Gastroesophageal sphincter (tissue), 4 donors: ENCODE measurements around the gene TMEM131. TPM values are rescaled to one million over a fixed set of nuclear protein-coding genes. Genes with fewer than 3 reads are reported as not detected.
"Not testable (repeated sequence)": the region's sequence is repeated elsewhere in the genome, so short reads cannot be mapped to it uniquely, and the experiment has no call there.

ENCODE experiments used
- ATAC-seq: fragments of 150-250 bp; one replicate; pipeline ENCODE4 v1.9.1; 2016; ENCODE audit warnings: mild to moderate bottlenecking, moderate library complexity
- H3K27ac ChIP-seq, 4 donors: fragments of 200-600 bp; sonication (generic) in 3 of 4; 1 replicate in 3 of 4; 2 replicates in 1 of 4; pipeline ENCODE4 v1.5.1; 2016 to 2019
- H3K27me3 ChIP-seq: fragments of 200-600 bp; sonication (generic); one replicate; pipeline ENCODE4 v1.5.1; 2019
- H3K36me3 ChIP-seq, 2 donors: fragments of 200-600 bp; sonication (generic); one replicate each; pipeline ENCODE4 v1.5.1; 2019; ENCODE audit warnings: control low read depth in 1 of 2
- H3K4me1 ChIP-seq, 3 donors: fragments of 200-600 bp; sonication (generic); 1 replicate in 2 of 3; 2 replicates in 1 of 3; pipeline ENCODE4 v1.5.1; 2016 to 2019; ENCODE audit warnings: control low read depth in 2 of 3
- H3K4me3 ChIP-seq, 2 donors: fragments of 200-600 bp; sonication (generic); one replicate each; pipeline ENCODE4 v1.5.1; 2019; ENCODE audit warnings: mild to moderate bottlenecking in 1 of 2, moderate library complexity in 1 of 2
- H3K9me3 ChIP-seq, 3 donors: fragments of 200-600 bp; sonication (generic); one replicate each; pipeline ENCODE4 v1.5.1; 2017 to 2019; ENCODE audit warnings: control low read depth in 2 of 3
- CTCF ChIP-seq, 4 experiments: fragments of 200-600 bp in 2 of 4; fragments of 450-650 bp in 2 of 4; sonication (generic) in 1 of 4; IDR thresholded peaks; one replicate each; pipeline ENCODE4 v1.5.1; 2017 to 2019; ENCODE audit warnings: antibody characterized with exemption in 4 of 4, mild to moderate bottlenecking in 2 of 4, moderate library complexity in 2 of 4
- EP300 ChIP-seq: sonication (generic); formaldehyde crosslinking; IDR thresholded peaks from one replicate; pipeline ENCODE4 v1.6.1; 2017; ENCODE audit warnings: antibody characterized with exemption, mild to moderate bottlenecking
- POLR2A ChIP-seq, 2 donors: fragments of 450-650 bp; IDR thresholded peaks; one replicate each; pipeline ENCODE4 v1.6.1; 2017; ENCODE audit warnings: antibody characterized with exemption in 2 of 2, mild to moderate bottlenecking in 2 of 2, moderate library complexity in 1 of 2
- POLR2AphosphoS5 ChIP-seq: sonication (generic); formaldehyde crosslinking; IDR thresholded peaks from one replicate; pipeline ENCODE4 v1.6.1; 2017; ENCODE audit warnings: antibody characterized with exemption
- WGBS, 2 donors: methylation state at CpG; one replicate each; pipeline ENCODE4 v1.1.5; 2018; ENCODE audit warnings: low coverage in 1 of 2; 5-methylcytosine and 5-hydroxymethylcytosine counted together
- total RNA-seq, 4 donors: library from RNA; depleted of rRNA; stranded (reverse); fragments of >200 nt; gene quantifications; one replicate each; pipeline ENCODE4 v1.1.0, GENCODE V29; 2016

The TMEM131 gene
- total RNA-seq, 4 donors from 2014 or later, result 32.0 to 46.4 (median 33.9) TPM

DNA sequence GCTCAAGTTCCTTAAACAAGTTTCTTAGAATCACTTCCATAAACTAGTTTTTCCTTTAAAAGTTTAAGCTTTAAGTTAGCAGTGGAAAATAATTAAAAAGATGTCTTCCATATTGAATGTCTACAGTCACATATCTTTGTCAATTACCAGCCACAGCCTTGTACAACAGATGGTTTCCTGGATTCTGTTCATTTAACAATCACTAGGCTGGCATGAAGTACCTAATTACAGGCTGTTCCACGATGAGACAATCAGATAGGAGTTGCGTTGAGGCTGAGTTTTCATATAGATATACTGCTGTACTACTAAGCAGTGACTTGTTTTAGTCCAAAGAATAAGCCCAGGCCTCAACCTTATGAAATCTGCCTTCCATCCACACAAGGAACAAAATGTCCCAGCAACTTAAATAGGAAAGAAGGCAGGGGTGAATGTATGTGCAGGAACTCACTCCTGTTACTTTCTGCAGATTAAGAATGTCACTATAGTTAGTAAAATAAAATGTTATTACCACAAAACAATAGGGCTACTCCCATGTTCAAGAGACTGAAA, 151.4 kb downstream of the TMEM131 start:
- no peaks in the 10 kb centered on the region for H3K9me3 ChIP-seq
- peaks cover 0 to 38% of the 10 kb centered on the region in 2 donors for H3K36me3 ChIP-seq
- no peaks in the 10 kb centered on the region for H3K4me1 ChIP-seq
- ATAC-seq, result no peak
- no peak overlapping the region for H3K4me3 ChIP-seq
- H3K27me3 ChIP-seq, result no peaks in the 10 kb centered on the region
- no peak overlapping the region for H3K27ac ChIP-seq
- TF ChIP-seq EP300, result no peak
- TF ChIP-seq CTCF (IDR thresholded peaks at IDR 0.05), result no peak
- TF ChIP-seq POLR2A (IDR thresholded peaks at IDR 0.05), result no peak
- TF ChIP-seq POLR2AphosphoS5, result no peak
- 64 to 79% methylated on average over 2 of the region's 2 CpGs for WGBS, 2 donors

DNA sequence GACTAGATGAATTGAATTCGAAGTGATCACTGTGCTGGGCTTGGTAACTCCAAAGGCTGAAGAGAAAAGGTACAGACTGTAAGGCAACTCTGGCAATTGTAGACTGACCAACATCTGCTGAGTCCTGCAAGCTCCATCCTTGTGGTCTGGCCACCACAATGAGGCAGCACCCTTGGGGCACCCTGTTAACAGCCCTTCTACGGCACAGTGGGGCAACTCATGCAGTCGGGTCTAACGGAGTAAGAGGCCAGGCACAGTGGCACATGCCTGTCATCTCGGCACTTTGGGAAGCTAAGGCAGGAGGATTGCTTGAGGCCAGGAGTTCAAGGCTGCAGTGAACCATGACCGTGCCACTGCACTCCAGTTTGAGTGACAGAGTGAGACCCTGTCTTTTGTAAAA, 155.6 kb downstream of the TMEM131 start:
- H3K27me3 ChIP-seq, result no peaks in the 10 kb centered on the region
- ATAC-seq, result no peak
- H3K4me3 ChIP-seq, result no peak overlapping the region
- H3K27ac ChIP-seq, result no peak overlapping the region
- H3K4me1 ChIP-seq, result no peaks in the 10 kb centered on the region
- TF ChIP-seq CTCF (IDR thresholded peaks at IDR 0.05) (no peak), POLR2AphosphoS5 (no peak), POLR2A (IDR thresholded peaks at IDR 0.05) (no peak), EP300 (no peak)
- H3K9me3 ChIP-seq, result no peaks in the 10 kb centered on the region
- WGBS, 2 donors, result 86 to 90% methylated on average over 1 to 3 of the region's 6 CpGs
- H3K36me3 ChIP-seq, result peaks cover 0 to 54% of the 10 kb centered on the region in 2 donors

- TF ChIP-seq POLR2A (IDR thresholded peaks at IDR 0.05) (no peak), POLR2AphosphoS5 (no peak)
- WGBS, 2 donors, result 50 to 75% methylated on average over 1 of the region's 1 CpG
- ATAC-seq, result no peak
- Histone ChIP-seq H3K36me3 (peaks cover 0 to 27% of the 10 kb centered on the region in 2 donors), H3K27me3 (no peaks in the 10 kb centered on the region), H3K4me3 (no peak overlapping the region), H3K9me3 (no peaks in the 10 kb centered on the region), H3K4me1 (peaks cover 0 to 18% (median 4%) of the 10 kb centered on the region in 3 donors), H3K27ac (no peak overlapping the region)
These were observed 161.1 kb downstream of the TMEM131 start for GRCh38 chr2:97834610-97835009.

DNA sequence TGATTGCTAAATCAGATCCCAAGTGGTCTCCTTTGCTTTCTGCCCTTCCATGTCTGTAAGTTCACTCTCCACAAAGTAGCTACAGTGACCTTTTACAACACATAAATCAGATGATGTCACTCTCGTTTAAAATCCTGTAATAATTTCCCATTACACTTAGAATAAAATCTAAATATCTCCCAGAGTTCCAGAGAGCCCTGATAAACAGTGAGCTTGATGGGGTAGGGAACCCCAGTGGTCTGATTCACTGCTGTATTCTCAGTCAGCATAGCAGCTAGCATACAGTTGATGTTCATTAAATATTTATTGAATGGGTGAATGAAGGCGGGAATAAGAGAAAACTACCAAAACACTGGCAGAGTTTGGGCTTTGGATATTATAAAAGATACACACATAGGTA, 164.6 kb downstream of the TMEM131 start:
- H3K4me1 ChIP-seq, result peaks cover 0 to 18% (median 4%) of the 10 kb centered on the region in 3 donors
- peaks cover 0 to 27% of the 10 kb centered on the region in 2 donors for H3K36me3 ChIP-seq
- TF ChIP-seq CTCF (IDR thresholded peaks at IDR 0.05), result no peak
- TF ChIP-seq EP300, result no peak
- no peak for TF ChIP-seq POLR2A (IDR thresholded peaks at IDR 0.05)
- no peak for TF ChIP-seq POLR2AphosphoS5
- no peak for ATAC-seq
- H3K27me3 ChIP-seq, result no peaks in the 10 kb centered on the region
- H3K27ac ChIP-seq, result no peak overlapping the region
- H3K4me3 ChIP-seq, result no peak overlapping the region
- WGBS, 2 donors, result 62 to 67% methylated on average over 2 of the region's 2 CpGs
- H3K9me3 ChIP-seq, result no peaks in the 10 kb centered on the region

GRCh38 chr2:97829255-97829654, 166.5 kb downstream of the TMEM131 start:
- not testable (repeated sequence) for H3K4me3 ChIP-seq, H3K9me3 ChIP-seq, H3K27me3 ChIP-seq, ATAC-seq, H3K27ac ChIP-seq
- H3K4me1 ChIP-seq, result peaks cover 0 to 18% (median 4%) of the 10 kb centered on the region in 3 donors
- peaks cover 0 to 27% of the 10 kb centered on the region in 2 donors for H3K36me3 ChIP-seq
- 89 to 91% methylated on average over 3 to 8 of the region's 10 CpGs for WGBS, 2 donors

GRCh38 chr2:97827013-97827412, 168.7 kb downstream of the TMEM131 start:
- not testable (repeated sequence) for H3K9me3 ChIP-seq, H3K27me3 ChIP-seq, ATAC-seq, H3K27ac ChIP-seq, H3K4me3 ChIP-seq
- Histone ChIP-seq H3K4me1 (peaks cover 0 to 18% (median 4%) of the 10 kb centered on the region in 3 donors), H3K36me3 (peaks cover 0 to 35% of the 10 kb centered on the region in 2 donors)
- 94 to 97% methylated on average over 6 to 19 of the region's 19 CpGs for WGBS, 2 donors

DNA sequence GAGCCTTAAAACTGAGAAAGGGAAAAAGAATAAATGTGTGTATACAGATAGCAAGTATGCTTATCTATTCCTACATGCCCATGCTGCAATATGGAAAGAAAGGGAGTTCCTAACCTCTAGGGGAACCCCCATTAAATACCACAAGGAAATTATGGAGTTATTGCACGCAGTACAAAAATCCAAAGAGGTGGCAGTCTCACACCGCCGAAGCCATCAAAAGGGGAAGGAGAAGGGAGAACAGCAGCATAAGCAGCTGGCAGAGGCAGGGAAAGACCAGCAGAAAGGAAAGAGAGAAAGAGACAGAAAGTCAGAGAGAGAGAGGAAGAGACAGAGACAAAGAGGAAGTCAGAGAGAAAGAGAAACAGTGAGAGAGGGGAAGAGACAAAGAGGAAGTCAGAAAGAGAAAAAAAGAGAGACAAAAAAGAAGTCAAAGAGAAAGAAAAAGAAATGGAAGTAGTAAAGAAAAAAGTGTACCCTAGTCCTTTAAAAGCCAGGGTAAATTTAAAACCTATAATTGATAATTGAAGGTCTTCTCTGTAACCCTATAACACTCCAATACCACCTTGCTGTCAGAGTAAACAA, 169.4 kb downstream of the TMEM131 start:
- H3K27ac ChIP-seq, H3K4me3 ChIP-seq, H3K9me3 ChIP-seq, H3K27me3 ChIP-seq, ATAC-seq: not testable (repeated sequence)
- Histone ChIP-seq H3K36me3 (peaks cover 0 to 39% of the 10 kb centered on the region in 2 donors), H3K4me1 (peaks cover 0 to 14% (median 4%) of the 10 kb centered on the region in 3 donors)
- WGBS, 2 donors, result 92 to 100% methylated on average over 2 to 3 of the region's 3 CpGs

DNA sequence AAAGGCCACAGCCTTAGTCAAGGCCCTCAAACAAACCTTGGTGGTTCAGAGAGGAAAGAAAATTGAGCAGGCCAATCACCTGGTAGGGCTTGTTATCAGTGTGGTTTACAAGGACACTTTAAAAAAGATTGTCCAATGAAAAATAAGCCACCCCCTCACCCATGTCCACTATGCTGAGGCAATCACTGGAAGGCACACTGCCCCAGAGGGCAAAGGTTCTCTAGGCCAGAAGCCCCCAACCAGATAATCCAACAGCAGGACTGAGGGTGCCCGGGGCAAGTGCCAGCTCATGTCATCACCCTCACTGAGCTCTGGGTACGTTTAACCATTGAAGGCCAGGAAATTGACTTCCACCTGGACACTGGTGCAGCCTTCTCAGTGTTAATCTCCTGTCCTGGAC, 171.7 kb downstream of the TMEM131 start:
- not testable (repeated sequence) for H3K27ac ChIP-seq, H3K27me3 ChIP-seq, H3K4me1 ChIP-seq, H3K4me3 ChIP-seq, H3K9me3 ChIP-seq, ATAC-seq
- WGBS, 2 donors, result 100% methylated on average over 1 of the region's 2 CpGs; no CpG with 5 or more reads in 1 of the 2 donors
- H3K36me3 ChIP-seq, result peaks cover 0 to 52% of the 10 kb centered on the region in 2 donors

DNA sequence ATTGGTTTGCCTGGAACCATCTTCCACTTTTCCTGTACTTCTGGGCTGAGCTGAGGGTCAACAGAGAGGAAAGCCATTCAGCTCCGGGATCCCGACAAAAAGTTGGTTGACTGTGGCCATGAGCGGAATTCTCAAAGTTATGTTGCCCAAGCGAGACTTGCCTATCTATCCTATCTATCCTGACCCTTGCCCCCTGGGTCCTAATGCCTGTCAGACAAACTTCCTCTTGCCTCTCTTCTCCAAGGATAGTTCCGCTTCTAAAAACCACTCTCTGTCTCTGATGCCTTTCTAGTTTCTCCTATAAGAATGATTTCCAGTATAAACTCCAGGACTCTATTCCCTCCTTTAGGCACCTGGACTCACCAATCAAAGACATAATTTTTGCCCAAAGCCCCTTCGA, 173.9 kb downstream of the TMEM131 start:
- not testable (repeated sequence) for H3K27ac ChIP-seq, H3K9me3 ChIP-seq, ATAC-seq, H3K4me1 ChIP-seq, H3K27me3 ChIP-seq, H3K4me3 ChIP-seq
- H3K36me3 ChIP-seq, result peaks cover 0 to 56% of the 10 kb centered on the region in 2 donors
- WGBS, 2 donors, result 100% methylated on average over 3 to 6 of the region's 6 CpGs
